Endothelial cell of umbilical vein (primary cell): ENCODE results near the gene CCR7. TPM values are rescaled to one million over a fixed set of nuclear protein-coding genes. Genes with fewer than 3 reads are reported as not detected.

Experiments
- BruUV-seq: library from RNA; stranded (reverse); fragments of 400-500 nt; replicated peaks from 2 replicates; lab custom pipeline; 2021; lab: Mats Ljungman, UMichigan
- CTCF ChIA-PET: fragments of 300-600, 350-600 bp; sonication (Branson Sonifier 250); formaldehyde crosslinking; loops from one replicate; lab custom pipeline; 2021; ENCODE audit warnings: antibody characterized with exemption, inconsistent platforms; lab: Charles Lee
- POLR2A ChIA-PET: fragments of 300-600, 350-600 bp; sonication (Branson Sonifier 250); formaldehyde crosslinking; loops from one replicate; lab custom pipeline; 2021; ENCODE audit warnings: antibody characterized with exemption, inconsistent platforms; lab: Charles Lee
- DNase-seq: peaks from one replicate; pipeline ENCODE4 v3.0.0-alpha.2; 2011; ENCODE audit warnings: low read depth, low spot score
- FAIRE-seq: peaks from 2 replicates; lab custom pipeline; 2011; peaks lifted over from hg19 to GRCh38; lab: Jason Lieb, UNC
- H2AFZ ChIP-seq: 2 replicates; pipeline ENCODE4 v1.6.0; 2012; ENCODE audit warnings: low read depth, low read length, control low read depth, inconsistent platforms
- H3K27ac ChIP-seq: 2 replicates; pipeline ENCODE4 v1.5.1; 2011; ENCODE audit warnings: low read depth, mild to moderate bottlenecking, control low read depth, low read length, moderate library complexity; ENCODE audit not compliant: insufficient read depth
- H3K27me3 ChIP-seq, 2 experiments: 2 replicates each; pipeline versions ENCODE4 v1.6.0 to v1.6.1; 2011; ENCODE audit warnings: low read length in 2 of 2, mixed read lengths in 1 of 2; ENCODE audit not compliant: control insufficient read depth in 2 of 2, insufficient read depth in 2 of 2
- H3K36me3 ChIP-seq, 2 experiments: 2 replicates in 1 of 2; 3 replicates in 1 of 2; pipeline ENCODE4 v1.5.1; 2011; ENCODE audit warnings: low read length in 2 of 2, mild to moderate bottlenecking in 1 of 2, moderate library complexity in 1 of 2; ENCODE audit not compliant: control insufficient read depth in 2 of 2, insufficient read depth in 2 of 2; ENCODE audit errors: extremely low read depth in 1 of 2
- H3K4me1 ChIP-seq: 3 replicates; pipeline ENCODE4 v1.5.1; 2011; ENCODE audit warnings: mild to moderate bottlenecking, low read length; ENCODE audit not compliant: control insufficient read depth, insufficient read depth; ENCODE audit errors: extremely low read depth
- H3K4me2 ChIP-seq: 2 replicates; pipeline ENCODE4 v1.6.1; 2011; ENCODE audit warnings: low read length, control low read depth, mixed read lengths; ENCODE audit not compliant: insufficient read depth
- H3K4me3 ChIP-seq, 3 experiments: fragments of 200-600 bp in 1 of 3; sonication (generic), shearing (Covaris generic) in 1 of 3; replicated peaks in 1 of 3; 2 replicates each; pipeline ENCODE4 v1.5.1; 2011 to 2016; ENCODE audit warnings: control low read depth in 3 of 3, low read length in 3 of 3, mild to moderate bottlenecking in 2 of 3, inconsistent platforms in 1 of 3, low read depth in 1 of 3, moderate library complexity in 1 of 3; ENCODE audit not compliant: insufficient read depth in 1 of 3
- H3K79me2 ChIP-seq: 2 replicates; pipeline ENCODE4 v1.6.0; 2012; ENCODE audit warnings: low read length, inconsistent platforms; ENCODE audit not compliant: control insufficient read depth, insufficient read depth
- H3K9ac ChIP-seq: replicated peaks from 2 replicates; pipeline ENCODE3; 2011; ENCODE audit warnings: low read length, control low read depth; ENCODE audit not compliant: insufficient read depth; ENCODE audit errors: extremely low read depth
- H3K9me1 ChIP-seq: replicated peaks from 3 replicates; pipeline ENCODE4 v1.6.0; 2011; ENCODE audit warnings: mild to moderate bottlenecking, low read length; ENCODE audit not compliant: control insufficient read depth, insufficient read depth; ENCODE audit errors: extremely low read depth
- H3K9me3 ChIP-seq: replicated peaks from 2 replicates; pipeline ENCODE4 v1.5.1; 2012; ENCODE audit warnings: low read length, inconsistent platforms; ENCODE audit not compliant: control insufficient read depth, insufficient read depth
- H4K20me1 ChIP-seq: replicated peaks from 2 replicates; pipeline ENCODE3; 2011; ENCODE audit warnings: mild to moderate bottlenecking, low read length; ENCODE audit not compliant: control insufficient read depth, insufficient read depth; ENCODE audit errors: extremely low read depth
- FOS ChIP-seq: IDR thresholded peaks from 2 replicates; pipeline ENCODE4 v1.6.1; 2011; ENCODE audit warnings: mild to moderate bottlenecking, low read length, moderate library complexity, borderline replicate concordance; ENCODE audit not compliant: insufficient read depth
- GATA2 ChIP-seq: IDR thresholded peaks from 2 replicates; pipeline ENCODE4 v1.7.0; 2011; ENCODE audit warnings: low read depth, mild to moderate bottlenecking, moderate library complexity, mixed read lengths, low read length; ENCODE audit not compliant: insufficient read length, insufficient read depth
- JUN ChIP-seq: IDR thresholded peaks from 2 replicates; pipeline ENCODE4 v1.6.1; 2011; ENCODE audit warnings: borderline replicate concordance, low read depth; ENCODE audit not compliant: insufficient read length, insufficient read depth
- MAX ChIP-seq: IDR thresholded peaks from 2 replicates; pipeline ENCODE4 v1.6.1; 2011; ENCODE audit not compliant: insufficient read depth, insufficient read length
- MYC ChIP-seq: IDR thresholded peaks from one replicate; pipeline ENCODE4 v1.6.1; 2011; ENCODE audit warnings: mild to moderate bottlenecking, low read depth, low read length
- POLR2A ChIP-seq: IDR thresholded peaks from 2 replicates; pipeline ENCODE4 v1.6.1; 2012; ENCODE audit warnings: low read depth, mild to moderate bottlenecking, control low read depth, low read length
- dilution Hi-C: fragments of 300-500 bp; cut with MboI; formaldehyde crosslinking; loops from one replicate; pipeline ENCODE4 v1.15.0; 2019; ENCODE audit warnings: low sequenced_read_pairs; ENCODE audit not compliant: extremely low pct_ligation_motif_present
- intact Hi-C: fragments of 100-400 bp; cut with micrococcal nuclease; formaldehyde crosslinking; loops from one replicate; pipeline ENCODE4 v1.10.0; 2022
- polyA plus RNA-seq, 4 experiments: library from polyadenylated mRNA; depleted of rRNA in 3 of 4; stranded (reverse) in 3 of 4; unstranded in 1 of 4; fragments of >200 nt; gene quantifications; 2 replicates each; pipeline versions ENCODE4 v1.2.1 to v1.2.3, GENCODE V29; 2011 to 2012; ENCODE audit warnings: missing spikeins in 1 of 4
- total RNA-seq: library from RNA; stranded (reverse); gene quantifications from 2 replicates; pipeline ENCODE4 v1.2.3, GENCODE V29; 2021
- TF ChIP-seq, protein P1 (sequence below), 2 donors: IDR thresholded peaks; 1 replicate in 1 of 2; 2 replicates in 1 of 2; pipeline ENCODE4 v1.5.1; 2011; ENCODE audit warnings: low read length in 2 of 2, mild to moderate bottlenecking in 2 of 2, moderate library complexity in 2 of 2, control low read depth in 1 of 2, inconsistent platforms in 1 of 2, low read depth in 1 of 2; ENCODE audit not compliant: insufficient read depth in 1 of 2; ENCODE audit errors: extremely low read depth in 1 of 2

CCR7 gene
- total and polyA plus RNA-seq, 2 donors (not counting 3 experiments of a cell fraction or from before 2014, with no cell fraction given), result 0.18 TPM; not detected in 1

GRCh38 chr17:40530531-40530994 lies 34.7 kb downstream of the CCR7 start:
- Histone ChIP-seq H3K27ac (no peak overlapping the region), H3K4me1 (peaks cover 22% of the 10 kb centered on the region), H3K27me3 (peaks cover 19 to 28% of the 10 kb centered on the region in 2 experiments), H3K36me3 (no peaks in the 10 kb centered on the region), H3K79me2 (no peaks in the 10 kb centered on the region), H3K4me3 (no peak overlapping the region), H4K20me1 (no peaks in the 10 kb centered on the region), H3K9me1 (no peaks in the 10 kb centered on the region), H2AFZ (no peak overlapping the region), H3K4me2 (no peak overlapping the region), H3K9me3 (no peaks in the 10 kb centered on the region), H3K9ac (no peak overlapping the region)
- ChIA-PET CTCF (interaction anchor here (1.3 to 8.9 kb wide), 2 partner anchors 52 to 87 kb away, joined by 3 to 148 read pairs; partner anchors contain the start of gene IGFBP4), POLR2A (no interaction called here)
- DNase-seq, result no peak
- no TSS peak for BruUV-seq
- dilution Hi-C loops, result no loop called here
- intact Hi-C loops, result loop anchor here (5.0 kb wide), 1 partner anchor 228 kb away; no protein-coding TSS in a partner anchor
- FAIRE-seq, result no peak
- no peak for TF ChIP-seq MAX
- TF ChIP-seq FOS, result no peak
- TF ChIP-seq, protein P1, sequence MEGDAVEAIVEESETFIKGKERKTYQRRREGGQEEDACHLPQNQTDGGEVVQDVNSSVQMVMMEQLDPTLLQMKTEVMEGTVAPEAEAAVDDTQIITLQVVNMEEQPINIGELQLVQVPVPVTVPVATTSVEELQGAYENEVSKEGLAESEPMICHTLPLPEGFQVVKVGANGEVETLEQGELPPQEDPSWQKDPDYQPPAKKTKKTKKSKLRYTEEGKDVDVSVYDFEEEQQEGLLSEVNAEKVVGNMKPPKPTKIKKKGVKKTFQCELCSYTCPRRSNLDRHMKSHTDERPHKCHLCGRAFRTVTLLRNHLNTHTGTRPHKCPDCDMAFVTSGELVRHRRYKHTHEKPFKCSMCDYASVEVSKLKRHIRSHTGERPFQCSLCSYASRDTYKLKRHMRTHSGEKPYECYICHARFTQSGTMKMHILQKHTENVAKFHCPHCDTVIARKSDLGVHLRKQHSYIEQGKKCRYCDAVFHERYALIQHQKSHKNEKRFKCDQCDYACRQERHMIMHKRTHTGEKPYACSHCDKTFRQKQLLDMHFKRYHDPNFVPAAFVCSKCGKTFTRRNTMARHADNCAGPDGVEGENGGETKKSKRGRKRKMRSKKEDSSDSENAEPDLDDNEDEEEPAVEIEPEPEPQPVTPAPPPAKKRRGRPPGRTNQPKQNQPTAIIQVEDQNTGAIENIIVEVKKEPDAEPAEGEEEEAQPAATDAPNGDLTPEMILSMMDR (IDR thresholded peaks at IDR 0.05; ENCODE audit: extremely low read depth in 1 of 2, insufficient read depth in 1 of 2, low read depth in 1 of 2, low read length in 2 of 2), result no peak
- no peak for TF ChIP-seq MYC
- TF ChIP-seq POLR2A, result no peak
- no peak for TF ChIP-seq GATA2
- no peak for TF ChIP-seq JUN
